Endometrial microvascular endothelial cells (primary cell): ENCODE data around the gene DCTN5. TPM values are rescaled to one million over a fixed set of nuclear protein-coding genes. Genes with fewer than 3 reads are reported as not detected.
"Not testable (repeated sequence)": the region's sequence is repeated elsewhere in the genome, so short reads cannot be mapped to it uniquely, and the experiment has no call there.

Source experiments
- in situ Hi-C: cut with HindIII; loops from 2 replicates; pipeline ENCODE4 v1.10.0; 2017; ENCODE audit warnings: low sequenced_read_pairs, low pct_unique_long_range_greater_than_20kb; ENCODE audit errors: inconsistent ontology term
- total RNA-seq: library from RNA; depleted of rRNA; stranded (reverse); fragments of >200 nt; gene quantifications from one replicate; pipeline ENCODE4 v1.2.3, GENCODE V29; 2015; ENCODE audit errors: inconsistent ontology term

DCTN5 gene
- total RNA-seq = 75.9 TPM

DNA sequence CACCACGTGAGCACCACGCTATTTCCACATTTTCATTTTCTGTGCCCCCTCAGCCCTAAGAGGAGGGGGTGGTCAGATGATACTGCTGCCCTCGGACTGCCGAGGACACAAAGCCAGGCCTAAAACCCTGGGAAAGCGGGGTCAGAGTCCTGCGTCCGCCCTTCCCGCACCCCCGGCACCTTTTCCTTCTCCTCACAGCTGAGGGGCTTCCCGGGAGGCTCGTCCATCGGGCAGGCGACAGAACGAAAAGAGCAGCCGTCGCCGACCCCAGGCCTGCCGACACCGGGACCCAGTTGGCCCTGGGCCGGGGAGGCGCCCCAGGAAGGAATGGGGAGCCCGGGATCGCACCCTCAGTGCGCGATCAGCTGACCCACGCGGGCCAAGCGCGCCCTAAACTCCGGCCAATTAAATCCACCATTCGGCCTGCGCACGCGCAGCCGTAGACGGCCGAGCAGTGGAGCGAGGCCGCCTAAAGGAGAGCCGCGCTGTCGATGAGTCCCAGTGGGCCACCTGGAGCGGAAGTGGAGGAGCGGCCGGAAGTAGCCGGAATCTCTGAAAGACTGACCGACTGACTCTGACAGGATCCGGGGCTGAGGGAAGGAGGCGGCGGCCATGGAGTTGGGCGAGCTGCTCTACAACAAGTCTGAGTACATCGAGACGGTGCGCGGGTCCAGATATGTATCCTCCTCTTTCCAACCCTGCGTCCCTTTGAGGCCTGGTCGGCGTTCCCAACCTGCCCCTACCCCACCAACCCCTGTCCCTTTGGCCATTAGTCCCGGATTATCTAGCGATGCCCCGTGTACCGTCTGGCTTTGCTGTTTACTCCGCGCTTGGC is at the start of gene DCTN5, which contains the start of gene PALB2:
DCTN5 (plus strand) TSS at position 536 of the 835 bp plus-strand sequence; CDS start at position 613, 77 bp downstream.
PALB2 (minus strand) TSS at position 380 of the 835 bp plus-strand sequence; CDS start at position 227, 153 bp downstream.
- in situ Hi-C loops = no loop called here

DNA sequence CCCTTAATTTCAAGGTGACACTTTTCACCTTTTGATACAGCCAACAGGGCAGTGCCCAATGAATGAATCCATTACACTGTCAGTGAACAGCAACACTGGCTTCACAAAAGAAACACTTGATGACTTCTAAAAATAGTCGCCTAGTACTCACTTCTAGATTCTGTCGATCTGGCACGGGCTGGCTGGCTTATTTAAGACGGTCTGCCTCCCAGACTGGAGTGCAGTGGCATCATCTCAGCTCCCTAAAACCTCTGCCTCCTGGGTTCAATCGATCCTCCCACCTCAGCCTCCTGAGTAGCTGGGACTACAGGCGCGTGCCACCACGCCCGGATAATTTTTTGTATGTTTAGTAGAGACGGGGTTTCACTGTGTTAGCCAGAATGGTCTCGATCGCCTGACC is 47.1 kb upstream of the DCTN5 start:
- in situ Hi-C loops = no loop called here

DNA sequence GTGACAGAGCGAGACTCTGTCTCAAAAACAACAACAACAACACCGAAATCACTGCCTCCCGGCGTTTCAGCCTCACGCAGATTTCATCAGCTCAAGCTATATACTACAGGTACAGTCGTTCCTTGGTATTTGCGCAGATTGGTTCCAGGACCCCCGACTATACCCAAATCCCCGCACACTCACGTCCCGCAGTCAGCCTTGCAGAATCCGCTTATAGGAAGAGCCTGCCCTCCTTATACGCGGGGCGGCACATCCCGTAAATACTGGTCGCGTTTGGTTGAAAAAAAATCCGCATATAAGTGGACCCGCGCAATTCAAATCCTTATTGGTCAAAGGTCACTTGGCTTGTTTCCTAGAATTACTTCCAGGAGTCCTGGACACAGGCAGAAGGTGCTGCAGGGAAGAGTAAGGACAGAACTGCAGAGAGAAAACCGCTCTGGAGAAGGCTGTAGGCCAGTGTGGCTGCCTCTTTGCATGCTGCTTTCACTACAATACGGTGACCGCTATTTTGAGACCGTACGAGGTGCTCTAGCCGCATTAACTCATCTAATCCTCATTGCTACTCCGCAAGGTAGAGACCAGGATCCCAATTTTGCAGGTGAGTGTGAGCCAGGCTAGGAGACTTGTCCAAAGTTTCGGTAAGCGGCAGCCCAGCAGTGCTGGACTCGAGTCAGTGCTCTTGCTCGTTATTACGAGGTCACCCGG is 45.9 kb upstream of the DCTN5 start:
- in situ Hi-C loops = no loop called here

DNA sequence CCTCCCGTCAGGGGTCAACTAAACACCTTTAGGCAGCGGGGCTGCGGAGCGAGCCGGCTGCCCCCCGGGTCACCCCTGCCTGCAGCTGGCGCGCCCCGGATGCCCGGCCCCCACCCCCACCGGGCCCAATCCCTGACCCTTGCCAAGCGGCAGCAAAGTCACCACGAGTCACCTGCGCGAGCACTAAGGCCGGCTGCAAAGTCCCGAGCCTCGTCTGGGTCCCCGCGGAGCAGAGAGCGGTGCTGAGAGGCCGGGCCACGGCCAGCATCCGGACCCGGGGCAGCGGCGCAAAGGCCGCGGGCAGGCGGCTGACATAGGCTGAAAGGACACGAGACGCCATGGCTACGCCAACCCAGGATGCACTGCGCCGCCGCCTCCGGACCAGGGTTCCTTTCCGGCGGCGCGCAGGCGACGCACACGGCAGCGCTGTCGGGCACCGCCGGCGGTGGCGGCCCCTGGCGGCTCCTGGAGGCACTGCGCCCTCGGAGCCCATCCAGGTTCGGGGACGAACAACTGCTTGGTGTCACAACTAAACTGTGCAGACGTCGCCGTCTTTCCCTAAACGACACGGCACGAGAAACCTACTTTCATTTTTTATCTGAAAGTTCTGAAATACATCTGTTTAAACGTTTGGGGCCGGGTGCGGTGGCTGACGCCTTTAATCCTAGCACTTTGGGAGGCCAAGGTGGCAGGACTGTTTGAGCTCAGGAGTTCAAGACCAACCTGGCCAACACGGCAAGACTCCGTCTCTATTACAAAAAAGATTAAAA is 45.1 kb upstream of the DCTN5 start, which contains the start of gene NDUFAB1:
NDUFAB1 (minus strand) TSS at position 366 of the 770 bp plus-strand sequence; CDS start at position 340, 26 bp downstream.
- in situ Hi-C loops = no loop called here

DNA sequence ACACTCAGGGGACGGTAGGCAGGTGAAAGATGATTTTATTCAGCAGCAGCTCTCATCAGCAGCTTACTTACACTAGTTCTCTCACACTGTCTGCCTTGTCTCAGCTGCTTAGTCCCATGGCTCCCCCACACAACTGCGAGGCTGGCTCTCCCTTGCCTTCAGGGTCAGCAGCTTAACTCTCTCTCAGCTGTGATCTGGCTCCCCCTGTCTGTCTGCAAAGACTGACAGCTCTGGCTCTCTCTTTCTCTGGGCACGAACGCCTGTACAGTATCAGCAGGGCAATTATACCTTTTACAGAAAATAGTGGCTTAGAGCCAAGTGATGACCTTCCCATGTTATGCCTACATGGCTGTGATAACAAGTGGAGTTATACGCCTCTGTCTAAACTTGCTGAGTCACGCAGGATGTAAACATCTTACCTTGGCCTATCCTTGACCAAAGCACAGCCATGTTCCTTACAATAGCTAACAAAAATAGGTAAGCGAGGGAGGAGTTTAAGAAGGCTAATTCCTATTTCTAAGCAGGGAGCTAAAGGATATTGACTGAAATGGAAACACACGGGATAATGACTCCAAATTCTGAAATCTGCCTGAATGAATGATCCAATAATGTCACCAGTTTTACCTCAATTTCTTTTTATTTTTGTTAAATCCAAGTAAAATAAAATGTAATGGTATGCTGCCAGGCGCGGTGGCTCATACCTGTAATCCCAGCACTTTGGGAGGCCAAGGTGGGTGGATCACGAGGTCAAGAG is 44.1 kb upstream of the DCTN5 start:
- in situ Hi-C loops = no loop called here

DNA sequence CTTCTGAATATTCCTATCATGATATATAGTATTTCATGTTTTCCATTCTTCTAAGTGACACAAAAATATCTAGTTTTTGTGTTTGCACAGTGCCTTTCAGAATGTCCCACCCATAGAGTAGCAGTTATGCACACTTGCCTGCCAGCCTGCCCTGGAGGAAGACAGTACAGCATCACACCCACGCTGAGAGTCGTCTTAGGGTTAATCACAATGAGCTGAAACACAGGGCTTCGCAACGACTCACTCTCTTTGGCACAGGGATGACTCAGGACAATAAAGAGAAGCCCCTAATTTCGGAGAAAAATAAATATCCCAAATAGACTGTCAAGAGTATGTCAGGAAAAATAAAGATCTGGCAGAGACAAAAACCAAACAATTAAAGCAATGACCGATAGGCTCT is 33.5 kb upstream of the DCTN5 start:
- in situ Hi-C loops = no loop called here

DNA sequence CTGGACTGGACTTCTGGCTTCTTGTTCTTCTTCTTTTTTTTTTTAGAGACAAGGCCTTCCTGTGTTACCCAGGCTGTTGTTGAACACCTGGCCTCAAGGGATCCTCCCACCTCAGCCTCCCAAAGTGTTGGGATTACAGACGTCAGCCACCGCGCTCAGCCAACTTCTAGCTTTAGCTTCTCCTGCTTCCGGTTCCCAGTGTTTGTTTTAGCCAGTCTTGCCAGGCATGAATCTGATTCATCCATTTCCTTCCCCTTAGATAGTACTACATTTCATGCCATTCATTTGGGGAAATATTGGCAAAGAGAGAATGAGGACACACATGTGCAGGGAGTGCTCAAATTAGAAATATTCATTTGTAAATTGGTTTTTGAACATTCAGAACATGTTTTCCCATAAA is 33.1 kb upstream of the DCTN5 start:
- in situ Hi-C loops = no loop called here

DNA sequence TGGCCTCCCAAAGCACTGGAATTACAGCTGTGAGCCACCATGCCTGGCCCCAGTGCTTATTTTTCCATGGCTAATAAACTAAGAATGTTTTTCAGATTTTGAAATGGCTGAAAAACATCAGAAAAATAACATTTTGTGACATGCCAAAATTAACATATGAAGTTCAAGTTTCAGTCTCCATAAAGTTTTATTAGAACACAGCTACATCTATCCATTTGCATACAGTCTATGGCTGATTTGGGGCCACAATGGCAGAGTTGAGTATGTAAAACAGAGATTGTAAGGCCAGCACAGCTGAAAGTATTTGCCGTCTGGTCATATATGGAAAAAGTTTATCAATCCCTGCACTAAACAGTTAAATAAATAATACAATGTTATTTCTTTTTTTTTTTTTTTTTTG is 31.3 kb upstream of the DCTN5 start:
- in situ Hi-C loops = no loop called here

DNA sequence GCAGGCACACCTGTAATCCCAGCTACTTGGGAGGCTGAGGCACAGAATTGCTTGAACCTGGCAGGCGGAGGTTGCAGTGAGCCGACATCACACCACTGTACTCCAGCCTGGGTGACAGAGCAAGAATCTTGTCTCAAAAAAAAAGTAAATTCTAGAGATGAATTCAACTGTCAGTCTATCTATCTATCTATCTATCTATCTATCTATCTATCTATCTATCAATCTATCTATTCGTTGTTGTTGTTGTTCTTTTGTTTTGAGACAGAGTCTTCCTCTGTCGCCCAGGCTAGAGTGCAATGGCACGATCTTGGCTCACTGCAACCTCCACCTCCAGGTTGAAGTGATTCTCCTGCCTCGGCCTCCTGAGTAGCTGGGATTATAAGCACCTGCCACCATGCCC is 30.4 kb upstream of the DCTN5 start:
- in situ Hi-C loops = not testable (repeated sequence)

DNA sequence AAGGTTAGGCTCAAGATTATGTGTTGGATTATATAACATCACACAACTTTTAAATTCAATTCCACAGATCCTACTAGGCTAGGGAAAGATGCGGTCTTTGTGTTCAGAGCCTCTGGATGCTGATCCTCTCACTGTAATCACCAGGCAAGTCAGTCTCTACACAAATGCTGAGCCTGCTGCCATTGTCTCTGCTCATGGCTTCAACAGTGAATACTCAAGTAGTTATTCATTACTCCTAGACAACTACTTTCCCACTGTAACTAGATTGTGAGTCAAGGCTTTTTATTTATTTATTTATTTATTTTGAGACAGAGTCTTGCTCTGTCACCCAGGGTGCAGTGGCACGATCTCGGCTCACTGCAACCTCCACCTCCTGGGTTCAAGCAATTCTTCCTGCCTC is 29.3 kb upstream of the DCTN5 start:
- in situ Hi-C loops = no loop called here

DNA sequence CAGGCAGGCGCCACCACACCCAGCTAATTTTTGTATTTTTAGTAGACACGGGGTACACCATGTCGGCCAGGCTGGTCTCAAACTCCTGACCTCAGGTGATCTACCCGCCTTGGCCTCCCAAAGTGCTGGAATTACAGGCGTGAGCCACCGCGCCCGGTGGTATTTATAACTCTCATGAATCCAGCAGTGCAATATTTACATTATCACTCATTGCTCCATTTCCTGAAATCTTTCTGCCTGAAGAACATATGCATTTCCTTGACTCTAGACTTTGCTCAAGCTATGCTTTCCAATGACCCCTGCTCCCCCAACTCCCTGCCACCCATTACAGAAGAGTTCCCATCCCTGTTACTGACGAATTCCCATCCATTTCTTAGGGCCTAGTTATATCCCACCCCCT is 25.5 kb upstream of the DCTN5 start:
- in situ Hi-C loops = no loop called here

DNA sequence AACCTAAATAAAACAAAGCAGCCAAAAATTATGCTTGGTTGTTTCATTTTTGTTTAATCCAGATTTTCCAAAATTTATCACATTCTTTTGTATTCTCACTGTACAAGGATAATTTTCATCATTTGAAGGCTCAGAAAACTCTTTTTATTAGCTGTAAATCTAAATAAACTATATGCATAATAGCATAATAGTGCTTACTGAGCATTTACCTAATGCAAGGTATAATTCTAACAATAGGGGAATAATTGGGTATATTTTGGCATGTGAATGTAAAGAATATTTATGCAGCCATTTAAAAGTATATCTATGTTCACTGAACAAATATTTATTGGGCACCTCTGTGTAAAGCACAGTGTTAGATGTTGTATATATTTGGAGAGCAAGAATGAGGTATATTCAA is 17.2 kb upstream of the DCTN5 start:
- in situ Hi-C loops = no loop called here

DNA sequence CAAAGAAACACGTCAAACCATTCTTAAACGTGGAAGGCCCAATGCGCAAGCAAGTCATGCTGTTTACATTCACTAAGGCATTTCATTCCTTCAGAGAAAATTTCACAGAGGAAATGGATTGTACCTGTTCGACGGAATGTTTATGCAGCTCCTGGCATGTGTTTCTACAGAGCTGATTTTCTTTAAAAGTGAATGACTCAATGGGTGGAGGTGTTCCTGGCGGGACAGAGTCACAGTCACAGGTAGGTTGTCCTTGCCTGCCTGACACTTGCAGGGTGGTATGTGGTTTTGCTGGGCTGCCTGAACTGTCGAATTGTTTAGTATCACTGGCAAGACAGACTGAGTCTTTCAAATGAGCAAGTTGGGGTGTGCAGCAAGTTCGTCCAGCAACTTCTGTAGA is 11.8 kb upstream of the DCTN5 start:
- in situ Hi-C loops = no loop called here

DNA sequence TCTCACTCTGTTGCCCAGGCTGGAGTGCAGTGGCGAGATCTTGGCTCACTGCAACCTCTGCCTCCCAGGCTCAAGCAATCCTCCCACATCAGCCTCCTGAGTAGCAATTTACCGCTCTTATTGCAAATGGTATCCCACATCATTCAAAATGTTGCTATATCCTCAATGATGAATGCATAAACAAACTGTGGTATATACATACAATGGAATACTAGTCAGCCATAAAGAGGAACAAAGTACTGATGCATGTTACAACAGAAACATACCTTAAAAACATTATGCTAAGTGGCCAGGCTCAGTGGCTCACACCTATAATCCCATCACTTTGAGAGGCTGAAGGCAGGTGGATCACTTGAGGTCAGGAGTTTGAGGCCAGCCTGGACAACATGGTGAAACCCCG is 9.4 kb upstream of the DCTN5 start:
- in situ Hi-C loops = not testable (repeated sequence)

DNA sequence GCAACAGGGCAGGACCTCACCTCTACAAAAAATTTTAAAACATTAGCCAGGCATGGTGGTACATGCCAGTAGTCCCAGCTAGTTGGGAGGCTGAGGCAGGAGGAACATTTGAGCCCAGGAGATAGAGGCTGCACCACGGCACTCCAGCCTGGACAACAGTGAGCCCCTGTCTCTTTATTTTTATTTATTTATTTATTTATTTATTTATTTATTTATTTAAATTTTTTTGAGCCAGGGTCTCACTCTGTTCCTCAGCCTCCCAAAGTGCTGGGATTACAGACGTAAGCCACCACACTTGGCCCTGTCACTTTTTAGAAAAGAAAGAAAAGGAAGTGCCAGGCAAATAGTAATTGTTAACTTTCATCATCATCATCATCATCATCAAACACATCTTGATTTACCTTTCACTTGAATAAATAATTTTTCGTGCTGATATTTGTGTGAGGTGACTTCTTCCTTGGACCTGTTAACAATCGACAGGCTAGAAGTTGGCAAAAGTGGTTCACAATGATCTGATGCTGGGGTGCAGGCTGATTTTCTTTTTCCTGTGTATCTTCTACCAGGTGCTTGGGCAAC is 6.7 kb upstream of the DCTN5 start:
- in situ Hi-C loops = no loop called here

DNA sequence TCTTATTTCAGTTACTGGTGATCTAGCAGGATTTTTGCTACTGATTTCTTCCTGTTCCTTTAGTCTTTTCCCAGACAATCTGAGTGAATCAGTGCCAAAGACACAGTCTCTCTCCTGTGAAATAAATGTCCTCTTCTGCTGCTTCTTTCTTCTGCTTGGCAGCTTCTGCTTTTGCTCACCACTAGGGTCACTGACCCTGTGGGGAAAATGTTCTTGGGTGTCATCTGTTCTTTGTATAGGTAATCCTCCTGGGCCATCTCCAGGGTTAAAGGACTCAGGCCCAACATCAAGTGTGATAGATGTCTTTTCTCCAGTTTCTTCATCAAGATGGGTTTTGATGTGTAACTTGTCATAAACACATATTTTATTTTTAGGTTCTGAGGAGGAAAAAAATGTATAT is 5.3 kb upstream of the DCTN5 start:
- in situ Hi-C loops = no loop called here

DNA sequence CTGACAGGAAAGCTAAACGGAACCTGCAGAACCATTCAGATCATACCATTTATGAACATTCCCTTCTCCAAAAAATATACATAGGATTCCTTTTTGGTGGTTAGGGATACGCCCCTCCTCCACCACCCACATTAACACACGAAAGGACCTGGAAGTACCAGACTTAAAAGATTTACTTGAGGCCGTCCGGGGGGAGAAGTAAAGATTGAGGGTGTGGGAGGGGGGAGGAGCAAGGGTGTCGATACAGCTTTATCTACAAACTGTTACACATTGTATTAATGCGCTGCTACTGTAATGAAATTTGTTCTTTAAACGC is 693 bp upstream of the DCTN5 start:
- in situ Hi-C loops = no loop called here

DNA sequence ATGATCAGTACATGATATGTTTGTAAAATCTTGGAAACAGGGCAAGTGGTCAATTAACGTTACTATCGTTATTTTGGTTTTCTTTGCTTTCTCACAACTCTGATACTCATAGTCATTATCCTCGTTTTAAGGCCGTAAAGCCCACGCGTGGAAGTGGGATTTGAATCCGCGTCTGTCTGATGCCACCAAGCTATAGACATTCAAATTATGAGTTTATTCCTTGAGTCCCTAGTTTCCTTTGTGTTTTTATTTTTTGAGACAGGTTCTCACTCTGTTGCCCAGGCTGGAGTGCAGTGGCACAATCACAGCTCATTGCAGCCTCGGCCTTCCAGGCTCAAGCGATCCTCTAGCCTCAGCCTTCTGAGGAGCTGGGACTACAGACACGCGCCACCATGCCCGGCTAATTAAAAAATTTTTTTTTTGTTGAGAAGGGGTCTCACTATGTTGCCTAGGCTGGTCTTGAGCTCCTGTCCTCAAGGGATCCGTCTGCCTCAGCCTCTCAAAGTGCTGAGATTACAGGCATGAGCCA is 1.0 kb downstream of the DCTN5 start:
- in situ Hi-C loops = no loop called here
